Measurements from ENCODE around the gene GRM1.

- TF ChIP-seq CHD2 (IDR thresholded peaks at IDR 0.05; ENCODE audit: low read length, partially characterized antibody): no peak
- no peak for TF ChIP-seq MAZ (IDR thresholded peaks at IDR 0.05; ENCODE audit: borderline replicate concordance, low read depth, low read length)
- no peak for TF ChIP-seq ESRRA (IDR thresholded peaks at IDR 0.05; ENCODE audit: borderline replicate concordance, low read length)
- no peak for TF ChIP-seq EHMT2 (IDR thresholded peaks at IDR 0.05; ENCODE audit: low read depth)
- TF ChIP-seq, protein P1, sequence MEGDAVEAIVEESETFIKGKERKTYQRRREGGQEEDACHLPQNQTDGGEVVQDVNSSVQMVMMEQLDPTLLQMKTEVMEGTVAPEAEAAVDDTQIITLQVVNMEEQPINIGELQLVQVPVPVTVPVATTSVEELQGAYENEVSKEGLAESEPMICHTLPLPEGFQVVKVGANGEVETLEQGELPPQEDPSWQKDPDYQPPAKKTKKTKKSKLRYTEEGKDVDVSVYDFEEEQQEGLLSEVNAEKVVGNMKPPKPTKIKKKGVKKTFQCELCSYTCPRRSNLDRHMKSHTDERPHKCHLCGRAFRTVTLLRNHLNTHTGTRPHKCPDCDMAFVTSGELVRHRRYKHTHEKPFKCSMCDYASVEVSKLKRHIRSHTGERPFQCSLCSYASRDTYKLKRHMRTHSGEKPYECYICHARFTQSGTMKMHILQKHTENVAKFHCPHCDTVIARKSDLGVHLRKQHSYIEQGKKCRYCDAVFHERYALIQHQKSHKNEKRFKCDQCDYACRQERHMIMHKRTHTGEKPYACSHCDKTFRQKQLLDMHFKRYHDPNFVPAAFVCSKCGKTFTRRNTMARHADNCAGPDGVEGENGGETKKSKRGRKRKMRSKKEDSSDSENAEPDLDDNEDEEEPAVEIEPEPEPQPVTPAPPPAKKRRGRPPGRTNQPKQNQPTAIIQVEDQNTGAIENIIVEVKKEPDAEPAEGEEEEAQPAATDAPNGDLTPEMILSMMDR (IDR thresholded peaks at IDR 0.05): no peak
- TF ChIP-seq HDAC2 (IDR thresholded peaks at IDR 0.05): no peak
- TF ChIP-seq, protein P2, sequence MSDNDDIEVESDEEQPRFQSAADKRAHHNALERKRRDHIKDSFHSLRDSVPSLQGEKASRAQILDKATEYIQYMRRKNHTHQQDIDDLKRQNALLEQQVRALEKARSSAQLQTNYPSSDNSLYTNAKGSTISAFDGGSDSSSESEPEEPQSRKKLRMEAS (IDR thresholded peaks at IDR 0.05): no peak
- no peak for TF ChIP-seq PHF8 (IDR thresholded peaks at IDR 0.05; ENCODE audit: borderline replicate concordance, low read depth)
- no peak for TF ChIP-seq MAFK (IDR thresholded peaks at IDR 0.05; ENCODE audit: partially characterized antibody)
- no peak for TF ChIP-seq POLR2A (IDR thresholded peaks at IDR 0.05; ENCODE audit: low read length)
Measured at GRCh38 chr6:146337376-146337775, 308.5 kb downstream of the GRM1 start.

Measured in A549 (cell line).